HepG2 (cell line): Measurements from ENCODE around the gene SLC17A6. TPM values are rescaled to one million over a fixed set of nuclear protein-coding genes. Genes with fewer than 3 reads are reported as not detected.

Source experiments
- ATAC-seq: fragments of 200-7000 bp; cut with Tn5 transposase; 3 replicates; pipeline ENCODE4 v1.9.1; 2020; ENCODE audit warnings: mild to moderate bottlenecking, moderate library complexity
- BruUV-seq: library from RNA; stranded (reverse); fragments of 400-500 nt; replicated peaks from 2 replicates; lab custom pipeline; 2021; lab: Mats Ljungman, UMichigan
- CTCF ChIA-PET: fragments of 300-600 bp; formaldehyde crosslinking; extraction: SDS; loops from one replicate; lab custom pipeline; 2021; ENCODE audit warnings: low total read pairs, inconsistent platforms, low intra/inter-chr PET ratio; lab: Yijun Ruan, JAX
- POLR2A ChIA-PET: fragments of 350-600 bp; sonication (Branson Sonifier 250); formaldehyde crosslinking; loops from one replicate; lab custom pipeline; 2020; ENCODE audit warnings: antibody characterized with exemption, inconsistent platforms; lab: Yijun Ruan, JAX
- DNase-seq: peaks from one replicate; pipeline ENCODE4 v3.0.0-alpha.2; 2015; ENCODE audit warnings: low spot score
- FAIRE-seq: peaks from 3 replicates; lab custom pipeline; 2011; peaks lifted over from hg19 to GRCh38; lab: Jason Lieb, UNC
- H2AFZ ChIP-seq: one replicate; pipeline ENCODE4 v1.6.1; 2011; ENCODE audit warnings: low read length, inconsistent platforms
- H3K27ac ChIP-seq: fragments of 300-600 bp; 3 replicates; pipeline ENCODE4 v1.8.0; 2011; ENCODE audit warnings: mixed run types, mild to moderate bottlenecking, mixed read lengths, low read length, inconsistent platforms; ENCODE audit not compliant: insufficient read depth; ENCODE audit errors: extremely low read length
- H3K27me3 ChIP-seq, 2 experiments: fragments of 200-600 bp in 1 of 2; 2 replicates in 1 of 2; 3 replicates in 1 of 2; pipeline versions ENCODE4 v1.6.0 to v1.8.0; 2011; ENCODE audit warnings: low read length in 2 of 2, mild to moderate bottlenecking in 2 of 2, moderate library complexity in 2 of 2, inconsistent platforms in 1 of 2; ENCODE audit not compliant: insufficient read depth in 2 of 2, control insufficient read depth in 1 of 2
- H3K36me3 ChIP-seq, 2 experiments: fragments of 200-600 bp in 1 of 2; replicated peaks in 1 of 2; 2 replicates in 1 of 2; 3 replicates in 1 of 2; pipeline versions ENCODE4 v1.5.1 to v1.8.0; 2011; ENCODE audit warnings: low read length in 2 of 2, inconsistent platforms in 1 of 2; ENCODE audit not compliant: insufficient read depth in 2 of 2, control insufficient read depth in 1 of 2
- H3K4me1 ChIP-seq: 2 replicates; pipeline ENCODE4 v1.5.1; 2012; ENCODE audit warnings: low read length, inconsistent platforms; ENCODE audit not compliant: insufficient read depth
- H3K4me2 ChIP-seq: 2 replicates; pipeline ENCODE4 v1.6.0; 2011; ENCODE audit warnings: low read depth, low read length, inconsistent platforms
- H3K4me3 ChIP-seq, 3 experiments: fragments of 200-600 bp in 1 of 3; sonication (generic), shearing (Covaris generic) in 1 of 3; replicated peaks in 1 of 3; 2 replicates each; pipeline ENCODE4 v1.5.1; 2011 to 2016; ENCODE audit warnings: low read length in 3 of 3, inconsistent platforms in 2 of 3, low read depth in 2 of 3, mild to moderate bottlenecking in 2 of 3, control low read depth in 1 of 3, mixed read lengths in 1 of 3; ENCODE audit not compliant: insufficient read depth in 1 of 3
- H3K79me2 ChIP-seq: one replicate; pipeline ENCODE4 v1.6.1; 2011; ENCODE audit warnings: low read length, inconsistent platforms; ENCODE audit not compliant: insufficient read depth
- H3K9ac ChIP-seq: 2 replicates; pipeline ENCODE4 v1.6.0; 2011; ENCODE audit warnings: mild to moderate bottlenecking, low read depth, low read length, inconsistent platforms; ENCODE audit not compliant: insufficient read depth
- H3K9me3 ChIP-seq: 2 replicates; pipeline ENCODE4 v1.5.1; 2012; ENCODE audit warnings: mild to moderate bottlenecking, low read length
- H4K20me1 ChIP-seq: 2 replicates; pipeline ENCODE4 v1.6.0; 2011; ENCODE audit warnings: inconsistent platforms, mild to moderate bottlenecking, low read length, moderate library complexity; ENCODE audit not compliant: insufficient read depth
- CENPT ChIP-seq: sonication (generic); formaldehyde crosslinking; IDR thresholded peaks from 2 replicates; pipeline ENCODE4 v1.8.0; 2022; ENCODE audit warnings: low read depth, mild to moderate bottlenecking, moderate library complexity, missing genetic modification reagents
- CREB1 ChIP-seq, 2 experiments: fragments of 450-650 bp in 1 of 2; IDR thresholded peaks; 2 replicates each; pipeline ENCODE4 v1.6.1; 2016 to 2017; ENCODE audit warnings: control low read depth in 1 of 2, mild to moderate bottlenecking in 1 of 2, missing compliant biosample characterization in 1 of 2, missing genetic modification characterization in 1 of 2
- GATAD2A ChIP-seq: IDR thresholded peaks from 2 replicates; pipeline ENCODE4 v1.6.1; 2016
- SIN3A ChIP-seq: IDR thresholded peaks from 2 replicates; pipeline ENCODE4 v1.6.1; 2011; ENCODE audit warnings: low read depth, mild to moderate bottlenecking, control low read depth, low read length, borderline replicate concordance
- SRSF4 ChIP-seq: fragments of 200-400 bp; formaldehyde crosslinking; IDR thresholded peaks from one replicate; pipeline ENCODE4 v1.6.1; 2018; ENCODE audit warnings: mild to moderate bottlenecking, low read depth, low read length, moderate library complexity; ENCODE audit not compliant: poor library complexity, severe bottlenecking
- STAT6 ChIP-seq: sonication (generic); formaldehyde crosslinking; IDR thresholded peaks from 2 replicates; pipeline ENCODE4 v1.4.0; 2020; ENCODE audit warnings: missing genetic modification reagents, mild to moderate bottlenecking, borderline replicate concordance
- THAP8 ChIP-seq: sonication (generic); formaldehyde crosslinking; IDR thresholded peaks from 2 replicates; pipeline ENCODE4 v1.5.1; 2020; ENCODE audit warnings: missing genetic modification reagents, mild to moderate bottlenecking, borderline replicate concordance
- TSC22D2 ChIP-seq: sonication (generic); formaldehyde crosslinking; IDR thresholded peaks from 2 replicates; pipeline ENCODE4 v1.5.1; 2020; ENCODE audit warnings: missing genetic modification reagents, mild to moderate bottlenecking, borderline replicate concordance
- ZBTB38 ChIP-seq: sonication (generic); formaldehyde crosslinking; IDR thresholded peaks from 2 replicates; pipeline ENCODE4 v1.5.1; 2020; ENCODE audit warnings: mild to moderate bottlenecking, missing genetic modification reagents
- ZNF235 ChIP-seq: sonication (generic); formaldehyde crosslinking; IDR thresholded peaks from 2 replicates; pipeline ENCODE4 v1.8.1; 2023; ENCODE audit warnings: mild to moderate bottlenecking, missing genetic modification reagents, borderline replicate concordance
- ZNF629 ChIP-seq: sonication (generic); formaldehyde crosslinking; conservative IDR thresholded peaks from 2 replicates; pipeline ENCODE4 v1.5.0; 2020; ENCODE audit warnings: missing genetic modification reagents
- ZNF816 ChIP-seq: sonication (generic); formaldehyde crosslinking; IDR thresholded peaks from 2 replicates; pipeline ENCODE4 v1.8.0; 2022; ENCODE audit warnings: missing genetic modification reagents, mild to moderate bottlenecking, borderline replicate concordance
- WGBS: methylation state at CpG from one replicate; pipeline ENCODE4 v1.1.6; 2017; ENCODE audit warnings: low lambda C conversion rate; 5-methylcytosine and 5-hydroxymethylcytosine counted together
- in situ Hi-C: cut with HindIII; loops from 2 replicates; pipeline ENCODE4 v1.10.0; 2017; ENCODE audit warnings: low pct_unique_long_range_greater_than_20kb; ENCODE audit not compliant: extremely low pct_ligation_motif_present
- intact Hi-C: fragments of 100-400 bp; cut with micrococcal nuclease; formaldehyde crosslinking; loops from one replicate; pipeline ENCODE4 v1.10.0; 2022; ENCODE audit not compliant: unreplicated experiment
- polyA plus RNA-seq, 8 experiments: library from polyadenylated mRNA; depleted of rRNA in 3 of 8; stranded (reverse) in 7 of 8; unstranded in 1 of 8; fragments of >200 nt; fragmentation: Illumina TruSeq in 4 of 8; extraction: Trizol in 4 of 8; gene quantifications; 2 replicates each; pipeline versions ENCODE4 v1.2.1 to v1.2.3, GENCODE V29; 2011 to 2016; ENCODE audit warnings: low read depth in 4 of 8, missing spikeins in 1 of 8, mixed read lengths in 1 of 8; ENCODE audit not compliant: insufficient read depth in 1 of 8
- total RNA-seq, 5 experiments: library from RNA; depleted of rRNA; stranded (reverse); fragments of >200 nt; fragmentation: Illumina TruSeq; extraction: Trizol; gene quantifications; 2 replicates each; pipeline ENCODE4 v1.2.3, GENCODE V29; 2016; ENCODE audit warnings: low read depth in 1 of 5
- TF ChIP-seq, protein P1 (sequence below): sonication (generic); formaldehyde crosslinking; IDR thresholded peaks from 2 replicates; pipeline ENCODE4 v1.5.1; 2020; ENCODE audit warnings: mild to moderate bottlenecking, moderate library complexity, missing genetic modification reagents
- TF ChIP-seq, protein P2 (sequence below): sonication (generic); formaldehyde crosslinking; IDR thresholded peaks from 2 replicates; pipeline ENCODE4 v1.8.0; 2022; ENCODE audit warnings: missing genetic modification reagents, mild to moderate bottlenecking, moderate library complexity, borderline replicate concordance

Gene SLC17A6
- total and polyA plus RNA-seq, 2 of the 13 experiments (the other 11 are each of a cell fraction or from before 2014, with no cell fraction given) = not detected

GRCh38 chr11:22347857-22348487 is 9.8 kb downstream of the SLC17A6 start:
- intact Hi-C loops (no loop called here), in situ Hi-C loops (no loop called here)
- peaks cover 6 to 13% of the 10 kb centered on the region in 2 experiments; a peak in 4 of 5 replicates for H3K27me3 ChIP-seq
- H3K27ac ChIP-seq = no peak overlapping the region
- H3K4me2 ChIP-seq = no peak overlapping the region
- POLR2A ChIA-PET = no interaction called here
- H2AFZ ChIP-seq = no peak overlapping the region
- no peaks in the 10 kb centered on the region for H3K4me1 ChIP-seq
- CTCF ChIA-PET = no interaction called here
- TF ChIP-seq THAP8 (CRISPR knock-in tag) = no peak
- no peak for TF ChIP-seq GATAD2A (CRISPR knock-in tag)
- TF ChIP-seq ZBTB38 (CRISPR knock-in tag) = no peak
- TF ChIP-seq SIN3A = no peak
- TF ChIP-seq STAT6 (CRISPR knock-in tag) = no peak
- TF ChIP-seq ZNF816 (CRISPR knock-in tag) = no peak
- no peak for TF ChIP-seq ZNF629 (CRISPR knock-in tag)
- TF ChIP-seq CREB1 (IDR thresholded peaks at IDR 0.05) = no peak
- TF ChIP-seq CREB1 (CRISPR knock-in tag; IDR thresholded peaks at IDR 0.05) = no peak
- TF ChIP-seq CENPT = no peak
- TF ChIP-seq TSC22D2 (CRISPR knock-in tag) = no peak
- no peak for TF ChIP-seq SRSF4
- TF ChIP-seq, protein P1, sequence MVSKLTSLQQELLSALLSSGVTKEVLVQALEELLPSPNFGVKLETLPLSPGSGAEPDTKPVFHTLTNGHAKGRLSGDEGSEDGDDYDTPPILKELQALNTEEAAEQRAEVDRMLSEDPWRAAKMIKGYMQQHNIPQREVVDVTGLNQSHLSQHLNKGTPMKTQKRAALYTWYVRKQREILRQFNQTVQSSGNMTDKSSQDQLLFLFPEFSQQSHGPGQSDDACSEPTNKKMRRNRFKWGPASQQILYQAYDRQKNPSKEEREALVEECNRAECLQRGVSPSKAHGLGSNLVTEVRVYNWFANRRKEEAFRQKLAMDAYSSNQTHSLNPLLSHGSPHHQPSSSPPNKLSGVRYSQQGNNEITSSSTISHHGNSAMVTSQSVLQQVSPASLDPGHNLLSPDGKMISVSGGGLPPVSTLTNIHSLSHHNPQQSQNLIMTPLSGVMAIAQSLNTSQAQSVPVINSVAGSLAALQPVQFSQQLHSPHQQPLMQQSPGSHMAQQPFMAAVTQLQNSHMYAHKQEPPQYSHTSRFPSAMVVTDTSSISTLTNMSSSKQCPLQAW (CRISPR knock-in tag) = no peak
- TF ChIP-seq ZNF235 (CRISPR knock-in tag) = no peak
- TF ChIP-seq, protein P2, sequence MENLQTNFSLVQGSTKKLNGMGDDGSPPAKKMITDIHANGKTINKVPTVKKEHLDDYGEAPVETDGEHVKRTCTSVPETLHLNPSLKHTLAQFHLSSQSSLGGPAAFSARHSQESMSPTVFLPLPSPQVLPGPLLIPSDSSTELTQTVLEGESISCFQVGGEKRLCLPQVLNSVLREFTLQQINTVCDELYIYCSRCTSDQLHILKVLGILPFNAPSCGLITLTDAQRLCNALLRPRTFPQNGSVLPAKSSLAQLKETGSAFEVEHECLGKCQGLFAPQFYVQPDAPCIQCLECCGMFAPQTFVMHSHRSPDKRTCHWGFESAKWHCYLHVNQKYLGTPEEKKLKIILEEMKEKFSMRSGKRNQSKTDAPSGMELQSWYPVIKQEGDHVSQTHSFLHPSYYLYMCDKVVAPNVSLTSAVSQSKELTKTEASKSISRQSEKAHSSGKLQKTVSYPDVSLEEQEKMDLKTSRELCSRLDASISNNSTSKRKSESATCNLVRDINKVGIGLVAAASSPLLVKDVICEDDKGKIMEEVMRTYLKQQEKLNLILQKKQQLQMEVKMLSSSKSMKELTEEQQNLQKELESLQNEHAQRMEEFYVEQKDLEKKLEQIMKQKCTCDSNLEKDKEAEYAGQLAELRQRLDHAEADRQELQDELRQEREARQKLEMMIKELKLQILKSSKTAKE (CRISPR knock-in tag) = no peak
- DNase-seq = no peak
- H3K4me3 ChIP-seq = no peak overlapping the region
- no peaks in the 10 kb centered on the region for H4K20me1 ChIP-seq
- no peak overlapping the region for H3K9ac ChIP-seq
- no peaks in the 10 kb centered on the region for H3K36me3 ChIP-seq
- H3K79me2 ChIP-seq = no peaks in the 10 kb centered on the region
- no peak for ATAC-seq
- no peak for FAIRE-seq
- WGBS = 3% methylated on average over 4 of the region's 4 CpGs
- no peaks in the 10 kb centered on the region for H3K9me3 ChIP-seq
- no TSS peak for BruUV-seq
